ENCODE measurements around the gene SMIM35.

The SMIM35 gene

GRCh38 chr11:118109231-118109630, 22.5 kb upstream of the SMIM35 start:
- no peak for DNase-seq (ENCODE audit: low read depth)

GRCh38 chr11:118108513-118108912, 21.8 kb upstream of the SMIM35 start:
- no peak for DNase-seq (ENCODE audit: low read depth)

DNA sequence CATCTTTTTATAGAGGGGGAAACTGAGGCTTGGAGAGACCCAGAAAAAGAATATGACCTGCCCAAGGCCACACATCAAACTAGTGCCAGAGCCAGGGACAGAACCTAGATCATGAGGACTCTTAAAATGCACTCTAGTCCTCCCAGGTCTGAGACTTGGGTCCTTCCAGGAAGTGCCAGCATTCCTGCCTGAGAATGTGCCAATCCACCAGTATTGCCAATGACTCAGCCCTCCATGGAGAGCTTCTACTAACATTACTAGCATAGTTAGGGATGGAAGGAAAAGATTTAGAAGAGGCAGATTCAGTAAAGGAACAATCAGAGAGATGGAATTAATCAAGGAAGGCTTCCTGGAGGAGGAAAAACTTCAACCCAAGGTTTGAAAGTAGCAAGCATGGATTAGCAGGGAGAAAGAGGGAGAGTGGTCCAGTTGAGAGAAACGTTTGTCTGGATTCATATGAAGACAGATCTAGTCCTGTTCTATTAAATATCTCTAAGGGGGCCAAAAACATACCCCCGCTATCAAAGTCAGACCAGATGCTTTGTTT, 20.1 kb upstream of the SMIM35 start:
- no peak for DNase-seq (ENCODE audit: low read depth)

DNA sequence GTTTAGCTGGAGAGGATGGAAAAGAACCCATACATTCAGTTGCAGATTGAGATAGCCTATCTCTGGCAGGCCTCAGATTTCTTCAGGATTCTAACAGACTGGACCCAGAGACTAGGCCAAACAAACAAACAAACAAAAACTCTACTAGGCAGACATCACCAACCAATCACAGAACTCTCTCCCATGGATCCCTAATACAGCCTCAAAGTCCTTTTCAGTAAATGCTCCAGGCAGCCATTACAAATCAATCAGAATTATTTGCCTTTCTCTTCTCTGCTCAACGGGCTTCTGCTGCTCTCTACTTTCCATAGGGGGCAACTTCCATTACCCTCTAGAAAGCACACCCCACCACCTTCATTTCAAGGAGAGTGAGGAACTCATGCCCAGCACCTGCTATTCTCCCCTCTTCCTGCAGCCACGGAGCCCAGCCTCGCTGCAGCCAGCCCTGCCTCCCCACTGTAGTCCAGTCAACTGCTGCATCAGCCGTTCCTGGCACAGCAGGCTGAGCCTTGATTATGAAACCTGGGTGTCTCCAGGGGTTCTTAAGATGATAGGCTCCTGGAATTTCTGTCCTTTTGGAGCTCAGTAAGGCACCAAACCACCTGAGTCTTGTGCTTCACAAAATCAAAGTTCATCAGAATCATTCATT, 19.0 kb upstream of the SMIM35 start:
- no peak for DNase-seq (ENCODE audit: low read depth)

- DNase-seq (ENCODE audit: low read depth), result no peak
Measured at GRCh38 chr11:118104491-118104890, 17.7 kb upstream of the SMIM35 start.

DNA sequence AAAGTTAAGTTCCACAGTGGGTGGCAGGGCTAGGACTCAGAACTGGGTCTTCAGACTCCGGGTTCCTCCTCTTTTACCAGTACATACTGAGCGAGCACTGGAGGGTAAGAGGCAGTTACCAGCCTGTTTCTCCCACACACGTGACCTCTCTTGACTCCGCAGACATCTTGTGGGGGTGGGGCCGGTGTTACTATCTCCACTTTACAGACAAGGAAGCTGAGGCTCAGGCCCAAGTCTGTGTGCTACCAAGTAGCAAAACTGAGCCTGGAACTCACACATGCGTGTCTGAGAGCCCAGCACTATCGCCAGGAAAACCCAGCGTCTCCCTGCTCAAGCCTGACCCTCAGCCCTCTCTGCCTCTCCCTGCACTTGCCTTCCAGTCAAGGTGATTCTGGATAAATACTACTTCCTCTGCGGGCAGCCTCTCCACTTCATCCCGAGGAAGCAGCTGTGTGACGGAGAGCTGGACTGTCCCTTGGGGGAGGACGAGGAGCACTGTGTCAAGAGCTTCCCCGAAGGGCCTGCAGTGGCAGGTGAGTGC, 16.0 kb upstream of the SMIM35 start:
- no peak for DNase-seq (ENCODE audit: low read depth)

- no peak for DNase-seq (ENCODE audit: low read depth)
Measured at GRCh38 chr11:118100691-118101232, 14.0 kb upstream of the SMIM35 start.

- DNase-seq (ENCODE audit: low read depth), result no peak
Measured at GRCh38 chr11:118099838-118100556, 13.2 kb upstream of the SMIM35 start.

DNA sequence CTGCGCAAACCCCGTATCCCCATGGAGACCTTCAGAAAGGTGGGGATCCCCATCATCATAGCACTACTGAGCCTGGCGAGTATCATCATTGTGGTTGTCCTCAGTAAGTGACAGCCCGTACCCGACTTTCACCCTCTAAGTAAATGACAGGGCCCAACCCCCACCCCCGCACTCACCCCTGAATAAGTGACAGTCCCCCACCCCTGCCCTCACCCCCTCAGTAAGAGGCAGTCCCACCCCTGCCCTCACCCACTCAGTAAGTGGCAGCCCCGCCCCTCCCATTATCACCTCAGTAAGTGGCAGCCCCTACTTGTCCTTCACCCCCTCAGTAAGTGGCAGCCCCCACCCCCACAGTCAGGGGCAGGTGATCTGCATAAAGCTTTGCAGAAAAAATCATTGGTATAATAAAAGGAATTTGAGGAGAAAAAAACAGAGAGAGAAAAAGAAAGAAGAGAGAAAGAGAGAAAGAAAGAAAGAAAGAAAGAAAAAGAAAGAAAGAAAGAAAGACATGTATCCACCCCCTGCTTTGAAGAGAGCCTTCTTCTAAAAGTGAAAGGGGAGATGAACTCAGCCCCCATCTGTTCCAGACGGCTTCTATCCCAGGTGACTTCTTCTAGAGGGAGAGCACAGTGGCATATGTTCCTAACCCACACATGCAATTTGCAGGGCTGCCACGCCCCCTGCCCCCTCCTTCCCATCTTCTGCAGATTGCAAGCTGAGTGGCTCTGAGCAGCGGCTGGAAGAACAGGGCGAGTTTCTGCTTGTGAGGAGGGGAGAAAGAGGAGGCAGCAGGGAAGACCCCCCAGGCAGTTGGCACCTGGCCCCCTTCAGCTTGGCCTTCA, 12.5 kb upstream of the SMIM35 start:
- no peak for DNase-seq (ENCODE audit: low read depth)

- no peak for DNase-seq (ENCODE audit: low read depth)
Measured at GRCh38 chr11:118095967-118096367, 9.2 kb upstream of the SMIM35 start.

DNA sequence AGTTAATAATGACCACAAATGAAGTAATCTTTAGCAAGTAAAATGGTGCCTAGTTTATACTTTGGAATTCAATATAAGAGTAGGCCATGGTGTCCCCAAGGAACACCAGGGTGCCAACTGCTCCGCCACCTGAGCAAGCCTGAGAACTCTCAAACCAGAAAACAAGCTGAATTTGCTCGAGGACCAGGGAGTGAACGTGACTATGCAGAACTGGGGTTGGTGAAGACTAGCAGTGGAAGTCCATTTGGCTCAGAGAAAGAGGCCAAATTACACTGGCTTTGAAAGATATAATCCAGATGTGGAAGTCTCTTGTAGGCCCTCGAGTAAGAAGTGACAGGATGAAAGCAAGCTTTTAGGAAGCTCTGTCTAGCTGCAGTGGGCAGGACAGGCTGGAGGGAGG, 8.7 kb upstream of the SMIM35 start:
- DNase-seq (ENCODE audit: low read depth), result no peak

DNA sequence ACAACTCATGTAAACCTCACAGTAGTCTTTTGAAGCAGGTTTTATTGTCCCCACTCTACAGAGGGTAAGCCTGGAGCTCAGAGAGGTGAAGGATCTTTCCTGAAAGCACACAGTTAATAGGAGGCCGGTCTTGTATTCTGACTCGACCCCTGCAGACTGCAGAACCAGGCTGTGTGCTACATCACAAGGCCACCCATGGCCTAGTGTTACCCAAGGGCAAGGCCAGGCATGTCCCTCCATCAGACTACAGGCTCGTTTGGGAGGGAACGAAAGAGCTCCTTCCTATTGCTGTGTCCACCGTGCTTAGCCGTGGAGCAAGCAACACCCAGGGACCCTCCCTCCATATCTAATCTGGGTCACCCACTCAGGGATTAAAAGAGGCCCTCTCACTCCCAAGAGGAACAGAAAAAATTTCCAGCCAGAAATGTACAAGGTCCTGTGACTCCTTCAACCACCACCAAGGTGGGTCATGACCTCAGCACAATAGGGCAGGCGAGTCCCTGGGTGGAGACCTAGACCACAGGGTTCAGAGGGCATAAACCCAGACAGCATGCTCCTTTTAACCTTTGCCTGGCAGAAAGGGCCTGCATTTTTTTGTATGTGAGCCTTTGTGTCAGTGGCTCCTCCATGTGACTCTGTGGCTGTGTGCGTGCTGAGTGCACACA, 6.3 kb upstream of the SMIM35 start:
- DNase-seq (ENCODE audit: low read depth), result no peak

- DNase-seq (ENCODE audit: low read depth), result no peak
Measured at GRCh38 chr11:118091690-118092089, 4.9 kb upstream of the SMIM35 start.

- DNase-seq (ENCODE audit: low read depth), result no peak
Measured at GRCh38 chr11:118090545-118091162, 3.9 kb upstream of the SMIM35 start.

GRCh38 chr11:118088531-118088930, 1.8 kb upstream of the SMIM35 start:
- DNase-seq (ENCODE audit: low read depth), result no peak

DNA sequence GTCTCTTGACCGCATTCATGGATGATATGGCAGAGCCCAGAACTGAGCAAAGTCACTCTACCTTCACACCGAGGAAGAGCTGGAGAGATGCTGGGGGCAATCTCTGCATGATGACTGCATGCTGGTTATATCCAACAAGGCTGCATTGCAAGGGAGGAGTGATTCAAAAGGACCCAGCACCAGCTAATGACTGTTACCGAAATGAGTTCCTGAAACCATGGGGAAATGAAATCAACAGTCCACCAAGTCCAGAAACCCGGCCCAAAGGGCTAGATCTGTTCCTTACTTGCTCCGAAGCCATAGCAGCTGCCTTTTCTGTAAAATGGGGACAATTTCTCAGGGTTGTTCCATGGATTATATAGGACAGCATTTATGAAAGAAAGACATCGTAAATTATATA, 1.2 kb upstream of the SMIM35 start:
- DNase-seq (ENCODE audit: low read depth), result no peak

GRCh38 chr11:118084656-118085055, 2.1 kb downstream of the SMIM35 start:
- DNase-seq (ENCODE audit: low read depth), result no peak

DNA sequence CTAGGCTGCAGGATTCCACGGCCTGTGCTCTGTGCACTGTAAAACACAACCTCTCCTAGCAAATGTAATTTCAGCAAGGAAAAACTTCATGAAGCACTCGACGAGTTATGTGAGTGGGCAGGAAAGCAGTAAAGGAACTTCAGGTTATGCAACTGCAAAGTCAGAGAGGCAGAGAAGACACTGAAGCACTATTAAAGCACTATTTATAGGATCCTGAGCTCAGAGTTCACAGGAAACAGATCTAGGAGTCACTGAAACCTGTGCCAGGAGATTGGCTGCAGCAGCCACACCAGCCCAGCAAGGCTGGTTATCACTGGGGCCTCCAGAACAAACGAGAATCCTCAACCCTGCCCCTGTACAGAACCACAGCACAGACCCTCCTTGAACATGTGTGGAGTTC, 2.5 kb downstream of the SMIM35 start:
- DNase-seq (ENCODE audit: low read depth), result no peak

DNA sequence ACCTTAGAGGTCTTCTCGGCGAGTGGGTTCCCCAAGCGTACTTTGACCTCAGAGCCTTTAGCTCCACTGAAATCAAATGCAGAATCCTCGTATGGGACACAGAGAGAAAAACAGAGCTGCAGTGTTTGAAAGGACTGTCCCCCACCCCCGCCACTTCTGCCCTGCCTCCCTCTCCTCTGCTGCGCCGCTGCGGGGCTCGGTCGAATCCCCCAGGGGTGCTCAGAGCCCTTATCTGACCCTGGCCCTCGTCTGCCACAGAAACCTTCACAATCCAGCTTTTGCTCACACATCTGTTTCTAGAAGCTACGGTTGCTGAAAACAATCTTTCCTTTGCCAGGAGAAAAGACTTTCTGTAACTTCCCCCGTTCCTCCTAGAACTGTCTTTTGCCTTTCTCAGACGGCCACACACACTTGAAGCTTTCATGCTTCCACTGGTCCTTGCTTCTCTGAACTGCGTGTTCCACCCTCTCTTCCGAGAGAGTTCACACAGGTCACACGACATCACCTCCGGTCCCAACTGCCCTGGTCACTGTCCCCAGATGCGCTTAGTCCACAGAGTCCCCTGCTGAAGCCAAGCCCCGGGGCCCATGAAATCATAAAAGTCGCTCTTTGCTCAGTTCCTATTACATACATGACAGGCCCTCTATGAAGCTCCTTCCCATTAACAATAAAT, 3.7 kb downstream of the SMIM35 start:
- DNase-seq (ENCODE audit: low read depth), result no peak

- DNase-seq (ENCODE audit: low read depth), result no peak
Measured at GRCh38 chr11:118081241-118081958, 5.4 kb downstream of the SMIM35 start.

Data from HS-27A (cell line).